ENCODE results near the gene VWA2. TPM values are rescaled to one million over a fixed set of nuclear protein-coding genes. Genes with fewer than 3 reads are reported as not detected.

The VWA2 gene
- total and polyA plus RNA-seq, 2 of the 4 experiments (the other 2 are of a cell fraction): not detected

DNA sequence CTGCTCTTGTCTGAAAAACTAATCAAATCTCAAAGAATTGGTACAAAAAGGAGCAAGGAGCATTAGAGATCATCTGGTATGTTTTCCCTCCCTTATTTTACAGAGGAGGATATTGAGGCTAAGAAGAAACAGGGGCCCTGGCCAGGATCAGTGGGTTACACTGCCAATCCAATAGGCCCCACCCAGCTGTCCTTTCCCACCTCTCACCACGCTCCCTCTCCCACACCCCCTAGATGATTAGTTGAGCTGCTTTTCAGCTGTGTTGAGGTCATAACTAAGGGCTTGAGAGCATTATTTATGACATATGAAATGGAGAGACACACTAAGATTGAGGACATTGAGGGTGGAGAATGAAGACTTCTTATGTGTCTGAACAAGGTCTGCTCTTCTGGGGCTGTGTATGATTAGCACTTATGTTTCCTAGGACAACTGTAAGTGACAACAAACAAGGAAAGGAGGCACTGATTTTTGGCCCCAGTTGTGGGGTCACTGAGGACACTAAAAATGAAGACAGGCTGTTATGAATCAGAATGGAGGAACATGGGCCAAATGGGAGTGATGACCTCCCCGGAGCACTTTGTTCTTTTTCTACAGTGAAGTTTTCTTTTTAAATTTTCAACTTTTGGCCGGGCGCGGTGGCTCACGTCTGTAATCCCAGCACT is 26.5 kb downstream of the VWA2 start:
- Histone ChIP-seq H2BK120ac (ENCODE audit: low read depth, low read length) (no peak overlapping the region), H3K9me1 (ENCODE audit: insufficient read depth, low read length) (peaks cover under 1% of the 10 kb centered on the region; the same call in 1 of the 2 replicates), H3K56ac (ENCODE audit: extremely low read depth, insufficient read depth, low read length) (no peak overlapping the region), H2AFZ (replicated peaks; ENCODE audit: low read length, poor library complexity) (no peak overlapping the region), H4K8ac (ENCODE audit: low read depth in 2 of 2, low read length in 2 of 2) (no peak overlapping the region), H3K14ac (replicated peaks; ENCODE audit: low read depth, low read length) (no peak overlapping the region), H2BK5ac (ENCODE audit: low read depth, low read length, poor library complexity, severe bottlenecking) (no peak overlapping the region), H4K91ac (ENCODE audit: insufficient read depth, low read depth, low read length) (no peak overlapping the region), H3K4me1 (ENCODE audit: control insufficient read depth, insufficient read depth, low read length) (peaks cover 2% of the 10 kb centered on the region; the same call in 1 of the 2 replicates), H3K4me2 (ENCODE audit: low read depth, low read length) (no peak overlapping the region), H2BK15ac (ENCODE audit: low read depth, low read length) (no peak overlapping the region; the same call in 2 of the 3 replicates), H2AK5ac (ENCODE audit: low read depth, low read length) (no peak overlapping the region), H4K5ac (ENCODE audit: low read depth, low read length) (no peak overlapping the region), H3K18ac (ENCODE audit: low read depth, low read length) (no peak overlapping the region), H3K36me3 (ENCODE audit: control insufficient read depth, insufficient read depth, low read length) (no peaks in the 10 kb centered on the region), H2AK9ac (replicated peaks; ENCODE audit: low read depth, low read length, poor library complexity) (no peak overlapping the region), H3K27ac (ENCODE audit: insufficient read depth, low read length) (no peak overlapping the region), H3K4ac (ENCODE audit: low read depth, low read length) (no peak overlapping the region), H3K79me1 (ENCODE audit: low read depth in 1 of 2, low read length in 2 of 2) (no peaks in the 10 kb centered on the region), H3K27me3 (ENCODE audit: control insufficient read depth, insufficient read depth, low read length) (no peaks in the 10 kb centered on the region; the same call in 1 of the 2 replicates), H4K20me1 (ENCODE audit: insufficient read depth, low read length) (no peaks in the 10 kb centered on the region), H3K4me3 (ENCODE audit: insufficient read depth, low read depth, low read length) (no peak overlapping the region), H3K23ac (ENCODE audit: low read depth, low read length) (no peak overlapping the region), H3K9me3 (ENCODE audit: control insufficient read depth, insufficient read depth, low read length) (no peaks in the 10 kb centered on the region), H3K9ac (ENCODE audit: low read depth, low read length) (no peak overlapping the region), H2BK20ac (ENCODE audit: low read depth, low read length) (no peak overlapping the region)
- ChIA-PET POLR2A (ENCODE audit: unreplicated experiment) (no interaction called here), CTCF (no interaction called here)
- in situ Hi-C loops (cut with MboI; ENCODE audit: low sequenced_read_pairs): no loop called here
- DNase-seq (no peak), ATAC-seq (ENCODE audit: low read depth) (no peak)
- dilution Hi-C loops (cut with HindIII; ENCODE audit: low sequenced_read_pairs, unreplicated experiment): no loop called here
- WGBS, 2 experiments (ENCODE audit: extremely low coverage in 2 of 2, insufficient read length in 1 of 2): 100% methylated on average over 4 of the region's 6 CpGs; no CpG with 5 or more reads in 1 of the 2 experiments
- TF ChIP-seq, protein P1, sequence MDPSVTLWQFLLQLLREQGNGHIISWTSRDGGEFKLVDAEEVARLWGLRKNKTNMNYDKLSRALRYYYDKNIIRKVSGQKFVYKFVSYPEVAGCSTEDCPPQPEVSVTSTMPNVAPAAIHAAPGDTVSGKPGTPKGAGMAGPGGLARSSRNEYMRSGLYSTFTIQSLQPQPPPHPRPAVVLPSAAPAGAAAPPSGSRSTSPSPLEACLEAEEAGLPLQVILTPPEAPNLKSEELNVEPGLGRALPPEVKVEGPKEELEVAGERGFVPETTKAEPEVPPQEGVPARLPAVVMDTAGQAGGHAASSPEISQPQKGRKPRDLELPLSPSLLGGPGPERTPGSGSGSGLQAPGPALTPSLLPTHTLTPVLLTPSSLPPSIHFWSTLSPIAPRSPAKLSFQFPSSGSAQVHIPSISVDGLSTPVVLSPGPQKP (IDR thresholded peaks at IDR 0.05; ENCODE audit: borderline replicate concordance, low read depth, low read length): no peak
- no peak for TF ChIP-seq MAFK (IDR thresholded peaks at IDR 0.05; ENCODE audit: low read depth, low read length)
- TF ChIP-seq, protein P2, sequence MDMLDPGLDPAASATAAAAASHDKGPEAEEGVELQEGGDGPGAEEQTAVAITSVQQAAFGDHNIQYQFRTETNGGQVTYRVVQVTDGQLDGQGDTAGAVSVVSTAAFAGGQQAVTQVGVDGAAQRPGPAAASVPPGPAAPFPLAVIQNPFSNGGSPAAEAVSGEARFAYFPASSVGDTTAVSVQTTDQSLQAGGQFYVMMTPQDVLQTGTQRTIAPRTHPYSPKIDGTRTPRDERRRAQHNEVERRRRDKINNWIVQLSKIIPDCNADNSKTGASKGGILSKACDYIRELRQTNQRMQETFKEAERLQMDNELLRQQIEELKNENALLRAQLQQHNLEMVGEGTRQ (IDR thresholded peaks at IDR 0.05; ENCODE audit: low read depth, low read length): no peak
- no peak for TF ChIP-seq RFX5 (IDR thresholded peaks at IDR 0.05; ENCODE audit: low read depth, low read length)
- no peak for TF ChIP-seq SMC3 (IDR thresholded peaks at IDR 0.05; ENCODE audit: low read depth, low read length)
- TF ChIP-seq POLR2A (IDR thresholded peaks at IDR 0.05; ENCODE audit: low read depth, low read length): no peak
- no TSS peak for BruUV-seq (replicated peaks)
- intact Hi-C loops (cut with micrococcal nuclease): loop anchor here (10.0 kb wide), 1 partner anchor 321 kb away; no protein-coding TSS in a partner anchor
